ENCODE measurements around the gene WRAP53.

Gene WRAP53

DNA sequence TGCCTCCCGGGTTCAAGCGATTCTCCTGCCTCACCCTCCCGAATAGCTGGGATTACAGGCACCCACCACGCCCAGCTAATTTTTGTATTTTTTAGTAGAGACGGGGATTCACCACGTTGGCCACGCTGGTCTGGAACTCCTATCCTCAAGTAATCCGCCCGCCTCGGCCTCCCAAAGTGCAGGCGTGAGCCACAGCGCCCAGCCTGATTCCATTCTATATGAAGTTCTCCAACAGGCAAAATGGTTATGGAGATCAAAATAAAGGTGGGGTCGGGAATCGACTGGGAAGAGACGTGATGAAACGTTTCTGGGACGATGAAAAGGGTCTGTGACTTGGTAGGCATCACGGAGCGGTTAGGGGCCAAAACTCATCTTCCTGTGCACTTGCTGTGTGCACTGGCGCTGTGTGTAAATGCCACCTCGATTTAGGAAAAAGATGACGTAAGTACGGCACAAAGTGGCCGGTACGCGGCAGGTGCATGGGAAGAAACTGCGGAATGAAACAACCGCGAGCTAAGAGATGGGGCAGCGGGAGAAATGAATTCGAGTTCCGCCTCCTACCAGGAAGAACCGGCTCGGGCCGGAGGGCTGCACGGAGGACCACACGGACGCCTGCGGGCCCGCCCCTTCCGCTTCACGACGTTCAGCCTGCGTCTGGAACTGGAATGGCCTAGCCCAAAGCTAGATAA lies 2.6 kb upstream of the WRAP53 start:
- DNase-seq, result peak; percentile 97

DNA sequence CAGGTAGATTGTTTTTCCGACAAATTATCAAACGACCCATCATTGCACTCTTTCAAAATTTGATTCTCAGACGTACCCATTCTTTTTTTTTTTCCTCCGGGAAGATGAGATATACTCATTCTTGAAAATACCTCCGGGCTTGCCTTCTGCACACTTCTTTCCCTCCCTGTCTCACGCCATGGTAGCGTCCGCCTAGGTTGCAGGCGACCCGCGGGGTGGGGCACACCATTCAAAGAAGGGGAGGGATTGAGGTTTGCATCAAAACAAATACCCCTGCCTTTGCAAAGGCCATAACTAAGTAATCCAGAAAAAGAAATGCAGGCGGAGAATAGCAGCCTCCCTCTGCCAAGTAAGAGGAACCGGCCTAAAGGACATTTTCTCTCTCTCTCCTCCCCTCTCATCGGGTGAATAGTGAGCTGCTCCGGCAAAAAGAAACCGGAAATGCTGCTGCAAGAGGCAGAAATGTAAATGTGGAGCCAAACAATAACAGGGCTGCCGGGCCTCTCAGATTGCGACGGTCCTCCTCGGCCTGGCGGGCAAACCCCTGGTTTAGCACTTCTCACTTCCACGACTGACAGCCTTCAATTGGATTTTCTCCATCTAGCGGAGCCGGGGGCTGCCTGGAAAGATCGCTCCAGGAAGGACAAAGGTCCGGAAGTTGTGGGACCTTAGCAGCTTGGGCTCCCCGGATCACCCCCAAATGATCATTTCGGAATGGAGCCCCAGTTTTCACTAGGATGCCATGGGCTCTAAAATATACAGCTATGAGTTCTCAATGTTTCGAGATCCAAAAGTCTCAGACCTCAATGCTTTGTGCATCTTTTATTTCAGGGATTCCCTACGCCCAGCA lies 1.8 kb upstream of the WRAP53 start:
- DNase-seq, result peak; percentile 93
- Histone ChIP-seq H4K5ac (ENCODE audit: low read length) (peak overlapping the region; percentile 7), H3K56ac (ENCODE audit: low read length) (peak overlapping the region; percentile 91), H2BK120ac (ENCODE audit: low read depth, low read length) (peak overlapping the region; percentile 29), H3K9ac (ENCODE audit: low read length) (peak overlapping the region; percentile 92), H3K4me1 (ENCODE audit: control insufficient read depth, low read depth, low read length) (peaks cover 3% of the 10 kb centered on the region), H4K8ac (ENCODE audit: low read depth, low read length) (no peak overlapping the region), H3K4me2 (ENCODE audit: low read length) (peak overlapping the region; percentile 54), H3K79me1 (ENCODE audit: low read length) (peaks cover 5% of the 10 kb centered on the region), H3K4me3 (ENCODE audit: low read length) (peak overlapping the region; percentile 98), H2BK5ac (ENCODE audit: low read length) (peak overlapping the region; percentile 94), H2BK15ac (replicated peaks; ENCODE audit: low read depth) (no peak overlapping the region), H3K18ac (ENCODE audit: low read length) (peak overlapping the region; percentile 77), H3K23ac (ENCODE audit: low read length) (no peak overlapping the region), H2AK5ac (ENCODE audit: low read length) (peak overlapping the region; percentile 94), H3K36me3 (ENCODE audit: control insufficient read depth, insufficient read depth, low read length) (no peaks in the 10 kb centered on the region), H3K4ac (ENCODE audit: low read depth, low read length) (peak overlapping the region; percentile 99), H3K27ac (ENCODE audit: low read depth, low read length) (peak overlapping the region; percentile 89), H3K79me2 (ENCODE audit: control insufficient read depth, insufficient read depth, low read length) (peaks cover 41% of the 10 kb centered on the region), H3K27me3 (ENCODE audit: insufficient read depth, low read length, poor library complexity) (no peaks in the 10 kb centered on the region)
- no CpG with 5 or more reads among the region's 30 CpGs for WGBS (ENCODE audit: extremely low coverage, insufficient coverage, low lambda C conversion rate)

More for the DNA sequence above, 2.6 kb upstream of the WRAP53 start:
- Histone ChIP-seq H3K56ac (ENCODE audit: low read length) (peak overlapping the region; percentile 84), H3K4ac (ENCODE audit: low read depth, low read length) (no peak overlapping the region), H3K4me1 (ENCODE audit: control insufficient read depth, low read depth, low read length) (peaks cover 3% of the 10 kb centered on the region), H3K4me3 (ENCODE audit: low read length) (peak overlapping the region; percentile 98), H2BK5ac (ENCODE audit: low read length) (no peak overlapping the region), H3K27me3 (ENCODE audit: insufficient read depth, low read length, poor library complexity) (no peaks in the 10 kb centered on the region), H3K23ac (ENCODE audit: low read length) (no peak overlapping the region), H4K8ac (ENCODE audit: low read depth, low read length) (no peak overlapping the region), H4K5ac (ENCODE audit: low read length) (no peak overlapping the region), H3K18ac (ENCODE audit: low read length) (peak overlapping the region; percentile 18), H3K27ac (ENCODE audit: low read depth, low read length) (peak overlapping the region; percentile 30), H3K36me3 (ENCODE audit: control insufficient read depth, insufficient read depth, low read length) (no peaks in the 10 kb centered on the region), H3K4me2 (ENCODE audit: low read length) (peak overlapping the region; percentile 73), H2BK120ac (ENCODE audit: low read depth, low read length) (no peak overlapping the region), H3K79me2 (ENCODE audit: control insufficient read depth, insufficient read depth, low read length) (peaks cover 41% of the 10 kb centered on the region), H2BK15ac (replicated peaks; ENCODE audit: low read depth) (no peak overlapping the region), H2AK5ac (ENCODE audit: low read length) (no peak overlapping the region), H3K79me1 (ENCODE audit: low read length) (peaks cover 5% of the 10 kb centered on the region), H3K9ac (ENCODE audit: low read length) (peak overlapping the region; percentile 92)
- no CpG with 5 or more reads among the region's 44 CpGs for whole genome bisulfite sequencing (ENCODE audit: extremely low coverage, insufficient coverage, low lambda C conversion rate)

DNA sequence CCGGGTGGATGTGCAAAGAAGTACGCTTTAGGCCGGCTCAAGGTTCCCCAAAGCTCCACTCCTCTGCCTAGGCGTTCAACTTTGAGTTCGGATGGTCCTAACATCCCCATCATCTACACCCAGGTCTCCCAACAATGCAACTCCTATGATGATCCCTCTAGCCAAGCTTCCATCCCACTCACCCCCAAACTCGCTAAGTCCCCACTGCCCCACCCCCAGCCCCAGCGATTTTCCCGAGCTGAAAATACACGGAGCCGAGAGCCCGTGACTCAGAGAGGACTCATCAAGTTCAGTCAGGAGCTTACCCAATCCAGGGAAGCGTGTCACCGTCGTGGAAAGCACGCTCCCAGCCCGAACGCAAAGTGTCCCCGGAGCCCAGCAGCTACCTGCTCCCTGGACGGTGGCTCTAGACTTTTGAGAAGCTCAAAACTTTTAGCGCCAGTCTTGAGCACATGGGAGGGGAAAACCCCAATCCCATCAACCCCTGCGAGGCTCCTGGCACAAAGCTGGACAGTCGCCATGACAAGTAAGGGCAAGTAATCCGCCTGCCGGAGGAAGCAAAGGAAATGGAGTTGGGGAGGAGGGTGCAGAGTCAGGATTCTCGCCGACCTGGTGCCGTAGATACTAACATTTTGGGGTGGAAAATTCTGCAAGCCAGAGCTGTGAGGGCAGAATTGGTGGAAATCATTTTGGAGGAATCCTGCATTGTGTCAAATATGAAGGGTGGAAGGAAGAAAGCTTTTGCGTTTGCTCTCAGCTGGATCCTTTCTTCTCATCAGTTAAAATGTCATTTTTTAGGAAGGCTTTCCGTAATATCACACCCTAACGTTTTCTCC lies 987 bp upstream of the WRAP53 start, which contains the start of gene TP53:
TSS of gene TP53 (minus strand) at position 419 of the 836 bp plus-strand sequence. CDS start 10,896 bp downstream, outside the sequence.
- H2AK5ac ChIP-seq (ENCODE audit: low read length), result peak within 1 kb of the TSS; percentile 94
- H2BK5ac ChIP-seq (ENCODE audit: low read length), result peak within 1 kb of the TSS; percentile 94
- no peaks in the 10 kb centered on the region for H3K27me3 ChIP-seq (ENCODE audit: insufficient read depth, low read length, poor library complexity)
- H3K4me2 ChIP-seq (ENCODE audit: low read length), result peak within 1 kb of the TSS; percentile 75
- H3K36me3 ChIP-seq (ENCODE audit: control insufficient read depth, insufficient read depth, low read length), result no peaks in the 10 kb centered on the region
- H3K27ac ChIP-seq (ENCODE audit: low read depth, low read length), result peak within 1 kb of the TSS; percentile 89
- DNase-seq, result peak; percentile 98
- peak within 1 kb of the TSS; percentile 99 for H3K4ac ChIP-seq (ENCODE audit: low read depth, low read length)
- no peak within 1 kb of the TSS for H2BK15ac ChIP-seq (replicated peaks; ENCODE audit: low read depth)
- peak within 1 kb of the TSS; percentile 21 for H4K5ac ChIP-seq (ENCODE audit: low read length)
- H3K79me2 ChIP-seq (ENCODE audit: control insufficient read depth, insufficient read depth, low read length), result peaks cover 41% of the 10 kb centered on the region
- H3K56ac ChIP-seq (ENCODE audit: low read length), result peak within 1 kb of the TSS; percentile 91
- peak within 1 kb of the TSS; percentile 92 for H3K9ac ChIP-seq (ENCODE audit: low read length)
- peaks cover 3% of the 10 kb centered on the region for H3K4me1 ChIP-seq (ENCODE audit: control insufficient read depth, low read depth, low read length)
- H3K4me3 ChIP-seq (ENCODE audit: low read length), result peak within 1 kb of the TSS; percentile 98
- H3K18ac ChIP-seq (ENCODE audit: low read length), result peak within 1 kb of the TSS; percentile 77
- H3K79me1 ChIP-seq (ENCODE audit: low read length), result peaks cover 5% of the 10 kb centered on the region
- peak within 1 kb of the TSS; percentile 29 for H2BK120ac ChIP-seq (ENCODE audit: low read depth, low read length)
- no peak within 1 kb of the TSS for H3K23ac ChIP-seq (ENCODE audit: low read length)
- no peak within 1 kb of the TSS for H4K8ac ChIP-seq (ENCODE audit: low read depth, low read length)
- WGBS (ENCODE audit: extremely low coverage, insufficient coverage, low lambda C conversion rate), result 100% methylated on average over 1 of the region's 30 CpGs

DNA sequence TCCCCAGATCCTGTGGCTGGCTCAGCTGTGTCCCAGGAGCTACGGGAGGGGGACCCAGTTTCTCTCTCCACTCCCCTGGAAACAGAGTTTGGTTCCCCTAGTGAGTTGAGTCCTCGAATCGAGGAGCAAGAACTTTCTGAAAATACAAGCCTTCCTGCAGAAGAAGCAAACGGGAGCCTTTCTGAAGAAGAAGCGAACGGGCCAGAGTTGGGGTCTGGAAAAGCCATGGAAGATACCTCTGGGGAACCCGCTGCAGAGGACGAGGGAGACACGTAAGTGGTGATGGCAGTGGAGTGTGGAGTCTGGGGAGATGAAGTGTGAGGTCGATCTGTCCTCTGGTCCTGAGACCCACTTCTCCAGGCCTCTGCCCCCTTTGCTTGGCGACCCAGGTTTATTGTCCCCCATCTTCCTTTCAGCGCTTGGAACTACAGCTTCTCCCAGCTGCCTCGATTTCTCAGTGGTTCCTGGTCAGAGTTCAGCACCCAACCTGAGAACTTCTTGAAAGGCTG lies 585 bp downstream of the WRAP53 start:
- H4K8ac ChIP-seq (ENCODE audit: low read depth, low read length), result no peak overlapping the region
- peaks cover 3% of the 10 kb centered on the region for H3K4me1 ChIP-seq (ENCODE audit: control insufficient read depth, low read depth, low read length)
- no peak overlapping the region for H2BK120ac ChIP-seq (ENCODE audit: low read depth, low read length)
- no peak for DNase-seq
- H3K4me2 ChIP-seq (ENCODE audit: low read length), result peak overlapping the region; percentile 61
- no peak overlapping the region for H4K5ac ChIP-seq (ENCODE audit: low read length)
- no peak overlapping the region for H2AK5ac ChIP-seq (ENCODE audit: low read length)
- peak overlapping the region; percentile 62 for H3K27ac ChIP-seq (ENCODE audit: low read depth, low read length)
- H3K23ac ChIP-seq (ENCODE audit: low read length), result no peak overlapping the region
- H3K4me3 ChIP-seq (ENCODE audit: low read length), result peak overlapping the region; percentile 78
- peaks cover 5% of the 10 kb centered on the region for H3K79me1 ChIP-seq (ENCODE audit: low read length)
- peak overlapping the region; percentile 88 for H3K9ac ChIP-seq (ENCODE audit: low read length)
- H3K4ac ChIP-seq (ENCODE audit: low read depth, low read length), result no peak overlapping the region
- H3K56ac ChIP-seq (ENCODE audit: low read length), result peak overlapping the region; percentile 94
- H3K18ac ChIP-seq (ENCODE audit: low read length), result no peak overlapping the region
- H2BK5ac ChIP-seq (ENCODE audit: low read length), result no peak overlapping the region
- no peak overlapping the region for H2BK15ac ChIP-seq (replicated peaks; ENCODE audit: low read depth)
- H3K36me3 ChIP-seq (ENCODE audit: control insufficient read depth, insufficient read depth, low read length), result peaks cover 1% of the 10 kb centered on the region
- no peaks in the 10 kb centered on the region for H3K27me3 ChIP-seq (ENCODE audit: insufficient read depth, low read length, poor library complexity)
- H3K79me2 ChIP-seq (ENCODE audit: control insufficient read depth, insufficient read depth, low read length), result peaks cover 30% of the 10 kb centered on the region
- no CpG with 5 or more reads among the region's 13 CpGs for WGBS (ENCODE audit: extremely low coverage, insufficient coverage, low lambda C conversion rate)

DNA sequence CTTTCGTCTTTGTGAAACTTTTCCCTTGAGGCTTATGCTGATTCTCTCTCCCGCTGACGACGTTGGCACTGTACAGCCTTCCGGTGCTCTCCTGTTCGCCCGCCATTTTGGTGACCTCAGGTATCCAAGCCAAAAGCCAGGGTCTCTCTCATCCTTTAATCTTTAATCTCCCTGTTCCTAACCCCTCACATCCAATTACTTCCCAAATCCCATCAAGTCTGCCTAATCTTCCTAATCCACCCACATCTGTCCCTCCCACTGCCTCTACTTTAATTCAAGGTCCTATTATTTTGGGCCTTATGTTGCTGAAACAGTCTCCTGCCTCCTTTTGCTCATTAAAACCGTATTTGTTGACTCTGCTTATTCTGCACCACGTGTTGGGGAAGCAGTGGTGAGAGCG lies 7.3 kb downstream of the WRAP53 start:
- H3K27me3 ChIP-seq (ENCODE audit: insufficient read depth, low read length, poor library complexity), result no peaks in the 10 kb centered on the region
- WGBS (ENCODE audit: extremely low coverage, insufficient coverage, low lambda C conversion rate), result no CpG with 5 or more reads among the region's 10 CpGs
- no peak for DNase-seq
- no peak overlapping the region for H3K18ac ChIP-seq (ENCODE audit: low read length)
- no peak overlapping the region for H3K27ac ChIP-seq (ENCODE audit: low read depth, low read length)
- no peaks in the 10 kb centered on the region for H3K79me1 ChIP-seq (ENCODE audit: low read length)
- no peak overlapping the region for H3K9ac ChIP-seq (ENCODE audit: low read length)
- no peak overlapping the region for H3K4me2 ChIP-seq (ENCODE audit: low read length)
- no peaks in the 10 kb centered on the region for H3K79me2 ChIP-seq (ENCODE audit: control insufficient read depth, insufficient read depth, low read length)
- H2BK15ac ChIP-seq (replicated peaks; ENCODE audit: low read depth), result no peak overlapping the region
- no peak overlapping the region for H4K5ac ChIP-seq (ENCODE audit: low read length)
- H3K23ac ChIP-seq (ENCODE audit: low read length), result no peak overlapping the region
- H4K8ac ChIP-seq (ENCODE audit: low read depth, low read length), result no peak overlapping the region
- no peak overlapping the region for H3K56ac ChIP-seq (ENCODE audit: low read length)
- H3K36me3 ChIP-seq (ENCODE audit: control insufficient read depth, insufficient read depth, low read length), result peaks cover 1% of the 10 kb centered on the region
- no peak overlapping the region for H2BK5ac ChIP-seq (ENCODE audit: low read length)
- no peaks in the 10 kb centered on the region for H3K4me1 ChIP-seq (ENCODE audit: control insufficient read depth, low read depth, low read length)
- H2BK120ac ChIP-seq (ENCODE audit: low read depth, low read length), result no peak overlapping the region
- no peak overlapping the region for H2AK5ac ChIP-seq (ENCODE audit: low read length)
- no peak overlapping the region for H3K4ac ChIP-seq (ENCODE audit: low read depth, low read length)
- H3K4me3 ChIP-seq (ENCODE audit: low read length), result no peak overlapping the region
